HEK293 (cell line): ENCODE measurements around the gene RILP.

Experiments used
- GFI1B ChIP-seq: fragments of 450-650 bp; formaldehyde crosslinking; IDR thresholded peaks from 2 replicates; pipeline ENCODE4 v1.5.1; 2016; ENCODE audit warnings: missing biosample characterization, missing genetic modification characterization
- HOXD13 ChIP-seq: sonication (generic); formaldehyde crosslinking; IDR thresholded peaks from 2 replicates; pipeline ENCODE4 v1.8.0; 2022; ENCODE audit warnings: missing genetic modification reagents, borderline replicate concordance
- KLF10 ChIP-seq: fragments of 450-650 bp; IDR thresholded peaks from 2 replicates; pipeline ENCODE4 v1.5.1; 2018; ENCODE audit warnings: missing biosample characterization, mild to moderate bottlenecking, missing genetic modification characterization
- REPIN1 ChIP-seq: fragments of 450-650 bp; formaldehyde crosslinking; IDR thresholded peaks from 2 replicates; pipeline ENCODE4 v1.5.1; 2017; ENCODE audit warnings: missing biosample characterization, missing genetic modification characterization, low read depth
- YY1 ChIP-seq: fragments of 450-650 bp; formaldehyde crosslinking; IDR thresholded peaks from 2 replicates; pipeline ENCODE4 v1.5.1; 2018; ENCODE audit warnings: missing biosample characterization, missing genetic modification characterization
- ZNF16 ChIP-seq: fragments of 450-650 bp; formaldehyde crosslinking; IDR thresholded peaks from 2 replicates; pipeline ENCODE4 v1.5.1; 2016; ENCODE audit warnings: low read depth, missing biosample characterization, missing genetic modification characterization
- ZNF221 ChIP-seq: fragments of 450-650 bp; formaldehyde crosslinking; IDR thresholded peaks from 2 replicates; pipeline ENCODE4 v1.5.1; 2017; ENCODE audit warnings: missing biosample characterization, missing genetic modification characterization, borderline replicate concordance
- ZNF37A ChIP-seq: fragments of 450-650 bp; IDR thresholded peaks from 2 replicates; pipeline ENCODE4 v1.5.1; 2018; ENCODE audit warnings: missing biosample characterization, missing genetic modification characterization
- ZNF416 ChIP-seq: fragments of 450-650 bp; formaldehyde crosslinking; IDR thresholded peaks from 2 replicates; pipeline ENCODE4 v1.5.1; 2016; ENCODE audit warnings: missing biosample characterization, missing genetic modification characterization
- ZNF433 ChIP-seq: fragments of 450-650 bp; formaldehyde crosslinking; IDR thresholded peaks from 2 replicates; pipeline ENCODE4 v1.5.1; 2016; ENCODE audit warnings: missing biosample characterization, missing genetic modification characterization, low read depth
- ZNF518A ChIP-seq: fragments of 450-650 bp; formaldehyde crosslinking; conservative IDR thresholded peaks from 2 replicates; pipeline ENCODE4 v1.5.1; 2016; ENCODE audit warnings: low read depth, missing biosample characterization, missing genetic modification characterization
- ZNF521 ChIP-seq: fragments of 450-650 bp; formaldehyde crosslinking; IDR thresholded peaks from 2 replicates; pipeline ENCODE4 v1.5.1; 2017; ENCODE audit warnings: missing biosample characterization, mild to moderate bottlenecking, missing genetic modification characterization
- ZNF571 ChIP-seq: fragments of 450-650 bp; formaldehyde crosslinking; IDR thresholded peaks from 2 replicates; pipeline ENCODE4 v1.5.0; 2017; ENCODE audit warnings: missing biosample characterization, missing genetic modification characterization
- ZNF658 ChIP-seq: fragments of 450-650 bp; formaldehyde crosslinking; IDR thresholded peaks from 2 replicates; pipeline ENCODE4; 2016; ENCODE audit warnings: missing biosample characterization, missing genetic modification characterization
- ZNF660 ChIP-seq: fragments of 450-650 bp; IDR thresholded peaks from 2 replicates; pipeline ENCODE4 v1.5.1; 2018; ENCODE audit warnings: missing biosample characterization, mild to moderate bottlenecking, missing genetic modification characterization
- ZNF664 ChIP-seq: fragments of 450-650 bp; formaldehyde crosslinking; IDR thresholded peaks from 2 replicates; pipeline ENCODE4 v1.5.1; 2016; ENCODE audit warnings: missing biosample characterization, missing genetic modification characterization
- ZNF776 ChIP-seq: fragments of 450-650 bp; formaldehyde crosslinking; IDR thresholded peaks from 2 replicates; pipeline ENCODE4 v1.5.0; 2017; ENCODE audit warnings: missing biosample characterization, missing genetic modification characterization, borderline replicate concordance
- ZNF777 ChIP-seq: fragments of 450-650 bp; formaldehyde crosslinking; IDR thresholded peaks from 2 replicates; pipeline ENCODE4 v1.5.1; 2017; ENCODE audit warnings: missing biosample characterization, missing genetic modification characterization, borderline replicate concordance
- TF ChIP-seq, protein P1 (sequence below): fragments of 450-650 bp; formaldehyde crosslinking; IDR thresholded peaks from 2 replicates; pipeline ENCODE4 v1.5.1; 2017; ENCODE audit warnings: missing biosample characterization, missing genetic modification characterization
- TF ChIP-seq, protein P2 (sequence below): fragments of 450-650 bp; formaldehyde crosslinking; IDR thresholded peaks from 2 replicates; pipeline ENCODE4 v1.5.1; 2016; ENCODE audit warnings: missing biosample characterization, missing genetic modification characterization
- TF ChIP-seq, protein P3 (sequence below): fragments of 450-650 bp; formaldehyde crosslinking; IDR thresholded peaks from 2 replicates; pipeline ENCODE4 v1.5.1; 2016; ENCODE audit warnings: missing biosample characterization, missing genetic modification characterization, borderline replicate concordance
- TF ChIP-seq, protein P4 (sequence below): fragments of 450-650 bp; formaldehyde crosslinking; IDR thresholded peaks from 2 replicates; pipeline ENCODE4 v1.5.1; 2017; ENCODE audit warnings: missing biosample characterization, missing genetic modification characterization
- TF ChIP-seq, protein P5 (sequence below): fragments of 450-650 bp; formaldehyde crosslinking; IDR thresholded peaks from 2 replicates; pipeline ENCODE4 v1.5.0; 2017; ENCODE audit warnings: missing biosample characterization, missing genetic modification characterization, borderline replicate concordance

RILP gene

GRCh38 chr17:1684378-1685189, 34.9 kb upstream of the RILP start, which contains the start of gene PRPF8 (continued):
- no peak for TF ChIP-seq ZNF571 (tag by site-specific recombination)
- 0 out of 2 replicates have a peak, but pooled peaks have one; percentile 39 for TF ChIP-seq ZNF37A (tag by site-specific recombination)
- no peak for TF ChIP-seq ZNF777 (tag by site-specific recombination)
- TF ChIP-seq, protein P1, sequence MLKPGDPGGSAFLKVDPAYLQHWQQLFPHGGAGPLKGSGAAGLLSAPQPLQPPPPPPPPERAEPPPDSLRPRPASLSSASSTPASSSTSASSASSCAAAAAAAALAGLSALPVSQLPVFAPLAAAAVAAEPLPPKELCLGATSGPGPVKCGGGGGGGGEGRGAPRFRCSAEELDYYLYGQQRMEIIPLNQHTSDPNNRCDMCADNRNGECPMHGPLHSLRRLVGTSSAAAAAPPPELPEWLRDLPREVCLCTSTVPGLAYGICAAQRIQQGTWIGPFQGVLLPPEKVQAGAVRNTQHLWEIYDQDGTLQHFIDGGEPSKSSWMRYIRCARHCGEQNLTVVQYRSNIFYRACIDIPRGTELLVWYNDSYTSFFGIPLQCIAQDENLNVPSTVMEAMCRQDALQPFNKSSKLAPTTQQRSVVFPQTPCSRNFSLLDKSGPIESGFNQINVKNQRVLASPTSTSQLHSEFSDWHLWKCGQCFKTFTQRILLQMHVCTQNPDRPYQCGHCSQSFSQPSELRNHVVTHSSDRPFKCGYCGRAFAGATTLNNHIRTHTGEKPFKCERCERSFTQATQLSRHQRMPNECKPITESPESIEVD (tag by site-specific recombination) = no peak
- no peak; the same call in 1 of the 2 replicates for TF ChIP-seq ZNF518A (tag by site-specific recombination)
- no peak for TF ChIP-seq ZNF521 (tag by site-specific recombination)
- TF ChIP-seq ZNF664 (tag by site-specific recombination) = no peak
- no peak for TF ChIP-seq REPIN1 (tag by site-specific recombination)
- TF ChIP-seq, protein P2, sequence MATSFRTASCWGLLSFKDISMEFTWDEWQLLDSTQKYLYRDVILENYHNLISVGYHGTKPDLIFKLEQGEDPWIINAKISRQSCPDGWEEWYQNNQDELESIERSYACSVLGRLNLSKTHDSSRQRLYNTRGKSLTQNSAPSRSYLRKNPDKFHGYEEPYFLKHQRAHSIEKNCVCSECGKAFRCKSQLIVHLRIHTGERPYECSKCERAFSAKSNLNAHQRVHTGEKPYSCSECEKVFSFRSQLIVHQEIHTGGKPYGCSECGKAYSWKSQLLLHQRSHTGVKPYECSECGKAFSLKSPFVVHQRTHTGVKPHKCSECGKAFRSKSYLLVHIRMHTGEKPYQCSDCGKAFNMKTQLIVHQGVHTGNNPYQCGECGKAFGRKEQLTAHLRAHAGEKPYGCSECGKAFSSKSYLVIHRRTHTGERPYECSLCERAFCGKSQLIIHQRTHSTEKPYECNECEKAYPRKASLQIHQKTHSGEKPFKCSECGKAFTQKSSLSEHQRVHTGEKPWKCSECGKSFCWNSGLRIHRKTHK (tag by site-specific recombination) = no peak
- TF ChIP-seq ZNF16 (tag by site-specific recombination) = no peak
- TF ChIP-seq, protein P3, sequence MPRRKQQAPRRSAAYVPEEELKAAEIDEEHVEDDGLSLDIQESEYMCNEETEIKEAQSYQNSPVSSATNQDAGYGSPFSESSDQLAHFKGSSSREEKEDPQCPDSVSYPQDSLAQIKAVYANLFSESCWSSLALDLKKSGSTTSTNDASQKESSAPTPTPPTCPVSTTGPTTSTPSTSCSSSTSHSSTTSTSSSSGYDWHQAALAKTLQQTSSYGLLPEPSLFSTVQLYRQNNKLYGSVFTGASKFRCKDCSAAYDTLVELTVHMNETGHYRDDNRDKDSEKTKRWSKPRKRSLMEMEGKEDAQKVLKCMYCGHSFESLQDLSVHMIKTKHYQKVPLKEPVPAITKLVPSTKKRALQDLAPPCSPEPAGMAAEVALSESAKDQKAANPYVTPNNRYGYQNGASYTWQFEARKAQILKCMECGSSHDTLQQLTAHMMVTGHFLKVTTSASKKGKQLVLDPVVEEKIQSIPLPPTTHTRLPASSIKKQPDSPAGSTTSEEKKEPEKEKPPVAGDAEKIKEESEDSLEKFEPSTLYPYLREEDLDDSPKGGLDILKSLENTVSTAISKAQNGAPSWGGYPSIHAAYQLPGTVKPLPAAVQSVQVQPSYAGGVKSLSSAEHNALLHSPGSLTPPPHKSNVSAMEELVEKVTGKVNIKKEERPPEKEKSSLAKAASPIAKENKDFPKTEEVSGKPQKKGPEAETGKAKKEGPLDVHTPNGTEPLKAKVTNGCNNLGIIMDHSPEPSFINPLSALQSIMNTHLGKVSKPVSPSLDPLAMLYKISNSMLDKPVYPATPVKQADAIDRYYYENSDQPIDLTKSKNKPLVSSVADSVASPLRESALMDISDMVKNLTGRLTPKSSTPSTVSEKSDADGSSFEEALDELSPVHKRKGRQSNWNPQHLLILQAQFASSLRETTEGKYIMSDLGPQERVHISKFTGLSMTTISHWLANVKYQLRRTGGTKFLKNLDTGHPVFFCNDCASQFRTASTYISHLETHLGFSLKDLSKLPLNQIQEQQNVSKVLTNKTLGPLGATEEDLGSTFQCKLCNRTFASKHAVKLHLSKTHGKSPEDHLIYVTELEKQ (tag by site-specific recombination) = no peak
- TF ChIP-seq KLF10 (tag by site-specific recombination) = peak; percentile 75
- no peak for TF ChIP-seq ZNF433 (tag by site-specific recombination)
- no peak for TF ChIP-seq GFI1B (tag by site-specific recombination)
- TF ChIP-seq ZNF658 (tag by site-specific recombination) = no peak
- TF ChIP-seq, protein P4, sequence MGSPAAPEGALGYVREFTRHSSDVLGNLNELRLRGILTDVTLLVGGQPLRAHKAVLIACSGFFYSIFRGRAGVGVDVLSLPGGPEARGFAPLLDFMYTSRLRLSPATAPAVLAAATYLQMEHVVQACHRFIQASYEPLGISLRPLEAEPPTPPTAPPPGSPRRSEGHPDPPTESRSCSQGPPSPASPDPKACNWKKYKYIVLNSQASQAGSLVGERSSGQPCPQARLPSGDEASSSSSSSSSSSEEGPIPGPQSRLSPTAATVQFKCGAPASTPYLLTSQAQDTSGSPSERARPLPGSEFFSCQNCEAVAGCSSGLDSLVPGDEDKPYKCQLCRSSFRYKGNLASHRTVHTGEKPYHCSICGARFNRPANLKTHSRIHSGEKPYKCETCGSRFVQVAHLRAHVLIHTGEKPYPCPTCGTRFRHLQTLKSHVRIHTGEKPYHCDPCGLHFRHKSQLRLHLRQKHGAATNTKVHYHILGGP (tag by site-specific recombination) = no peak
- TF ChIP-seq ZNF416 (tag by site-specific recombination) = no peak
- TF ChIP-seq, protein P5, sequence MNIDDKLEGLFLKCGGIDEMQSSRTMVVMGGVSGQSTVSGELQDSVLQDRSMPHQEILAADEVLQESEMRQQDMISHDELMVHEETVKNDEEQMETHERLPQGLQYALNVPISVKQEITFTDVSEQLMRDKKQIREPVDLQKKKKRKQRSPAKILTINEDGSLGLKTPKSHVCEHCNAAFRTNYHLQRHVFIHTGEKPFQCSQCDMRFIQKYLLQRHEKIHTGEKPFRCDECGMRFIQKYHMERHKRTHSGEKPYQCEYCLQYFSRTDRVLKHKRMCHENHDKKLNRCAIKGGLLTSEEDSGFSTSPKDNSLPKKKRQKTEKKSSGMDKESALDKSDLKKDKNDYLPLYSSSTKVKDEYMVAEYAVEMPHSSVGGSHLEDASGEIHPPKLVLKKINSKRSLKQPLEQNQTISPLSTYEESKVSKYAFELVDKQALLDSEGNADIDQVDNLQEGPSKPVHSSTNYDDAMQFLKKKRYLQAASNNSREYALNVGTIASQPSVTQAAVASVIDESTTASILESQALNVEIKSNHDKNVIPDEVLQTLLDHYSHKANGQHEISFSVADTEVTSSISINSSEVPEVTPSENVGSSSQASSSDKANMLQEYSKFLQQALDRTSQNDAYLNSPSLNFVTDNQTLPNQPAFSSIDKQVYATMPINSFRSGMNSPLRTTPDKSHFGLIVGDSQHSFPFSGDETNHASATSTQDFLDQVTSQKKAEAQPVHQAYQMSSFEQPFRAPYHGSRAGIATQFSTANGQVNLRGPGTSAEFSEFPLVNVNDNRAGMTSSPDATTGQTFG (tag by site-specific recombination) = no peak
- TF ChIP-seq ZNF660 (tag by site-specific recombination) = peak; percentile 38
- no peak for TF ChIP-seq HOXD13
- TF ChIP-seq ZNF776 (tag by site-specific recombination) = no peak
- no peak for TF ChIP-seq ZNF221 (tag by site-specific recombination)
- peak; percentile 97 for TF ChIP-seq YY1 (tag by site-specific recombination)
